Activated CD4-positive, CD25-positive, alpha-beta regulatory T cell treated with anti-CD3 and anti-CD28 coated beads, Interleukin-2, amount 50 U/mL, for 24 hours (primary cell): ENCODE data around the gene GMEB2.

Source experiments
- ATAC-seq, 2 donors: fragments of 150-1000 bp; cut with Tn5 transposase; one replicate each; pipeline ENCODE4 v1.10.0; 2021; ENCODE audit warnings: mild to moderate bottlenecking in 1 of 2, moderate library complexity in 1 of 2

Gene GMEB2

DNA sequence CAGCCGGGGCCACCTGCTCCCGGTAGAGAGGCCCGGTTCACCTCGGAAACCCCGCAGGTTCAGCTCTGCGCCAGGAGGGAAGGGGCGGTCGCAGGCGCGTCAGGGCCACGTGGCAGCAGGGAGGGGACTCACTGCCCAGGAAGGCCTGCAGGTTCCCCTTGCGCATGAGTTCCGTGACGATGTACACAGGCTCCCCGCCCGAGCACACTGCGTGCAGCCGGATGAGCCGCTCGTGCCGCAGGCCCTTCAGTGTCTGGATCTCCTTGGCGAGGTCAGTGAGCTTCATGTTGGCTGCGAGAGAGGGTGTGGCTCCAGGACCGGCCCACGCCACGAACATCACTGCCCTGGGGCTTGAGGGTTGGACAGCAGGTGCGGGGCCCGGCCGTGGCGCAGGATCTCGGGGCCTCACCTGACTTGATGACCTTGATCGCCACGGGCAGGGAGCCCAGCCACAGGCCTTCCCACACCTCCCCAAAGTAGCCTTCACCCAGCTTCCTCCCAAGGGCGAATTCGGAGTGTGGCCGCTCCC lies 84.8 kb downstream of the GMEB2 start:
- no peak for ATAC-seq

DNA sequence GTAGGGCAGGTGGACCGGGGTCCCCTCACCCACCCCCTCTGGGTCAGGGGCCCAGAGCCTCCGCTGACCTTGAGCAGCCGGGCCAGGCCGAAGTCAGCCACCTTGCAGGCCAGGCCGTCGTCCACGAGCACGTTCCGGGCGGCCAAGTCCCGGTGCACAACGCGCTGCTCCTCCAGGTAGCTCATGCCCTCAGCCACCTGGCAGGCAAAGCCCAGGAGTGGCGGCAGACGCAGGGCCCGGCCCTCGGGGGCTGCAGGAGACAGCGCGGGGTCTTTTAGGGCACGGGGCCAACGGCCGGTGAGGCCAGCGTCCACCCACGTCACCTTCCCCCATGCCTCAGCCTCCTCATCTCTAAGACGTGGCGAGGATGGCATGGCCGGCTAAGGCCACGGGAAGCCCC lies 85.5 kb downstream of the GMEB2 start:
- no peak for ATAC-seq

DNA sequence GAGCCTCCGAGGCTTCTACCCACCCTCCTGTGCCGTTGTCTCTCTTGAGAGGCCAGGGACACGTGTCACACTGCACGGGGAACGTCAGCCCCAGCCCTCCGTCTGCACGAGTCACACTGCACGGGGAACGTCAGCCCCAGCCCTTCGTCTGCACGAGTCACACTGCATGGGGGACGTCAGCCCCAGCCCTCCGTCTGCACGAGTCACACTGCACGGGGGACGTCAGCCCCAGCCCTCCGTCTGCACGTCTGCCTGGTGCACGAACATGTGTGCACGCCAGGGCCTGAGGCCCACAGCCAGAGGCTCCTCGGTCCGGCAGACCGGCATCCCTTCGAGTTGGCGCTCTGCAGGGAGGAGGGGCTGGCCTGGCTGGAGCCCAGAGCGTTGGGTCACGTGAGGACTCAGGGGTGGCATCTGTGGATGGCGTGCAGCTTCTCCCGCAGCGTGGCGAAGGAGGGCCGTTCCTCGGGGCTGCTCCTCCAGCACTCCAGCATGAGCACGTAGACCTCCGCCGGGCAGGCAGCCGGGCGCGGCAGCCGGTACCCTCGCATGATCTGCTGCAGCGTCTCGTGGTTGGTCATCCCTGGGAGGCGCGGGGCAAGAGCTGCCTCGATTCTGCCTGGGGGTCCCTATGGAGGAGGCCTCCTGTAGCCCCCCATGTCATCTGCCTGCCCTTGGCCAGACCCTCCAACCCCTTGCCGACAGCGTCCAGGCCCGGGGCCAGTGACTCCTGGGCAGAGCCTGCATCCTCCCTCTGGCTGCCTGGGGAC lies 86.3 kb downstream of the GMEB2 start:
- no peak for ATAC-seq

DNA sequence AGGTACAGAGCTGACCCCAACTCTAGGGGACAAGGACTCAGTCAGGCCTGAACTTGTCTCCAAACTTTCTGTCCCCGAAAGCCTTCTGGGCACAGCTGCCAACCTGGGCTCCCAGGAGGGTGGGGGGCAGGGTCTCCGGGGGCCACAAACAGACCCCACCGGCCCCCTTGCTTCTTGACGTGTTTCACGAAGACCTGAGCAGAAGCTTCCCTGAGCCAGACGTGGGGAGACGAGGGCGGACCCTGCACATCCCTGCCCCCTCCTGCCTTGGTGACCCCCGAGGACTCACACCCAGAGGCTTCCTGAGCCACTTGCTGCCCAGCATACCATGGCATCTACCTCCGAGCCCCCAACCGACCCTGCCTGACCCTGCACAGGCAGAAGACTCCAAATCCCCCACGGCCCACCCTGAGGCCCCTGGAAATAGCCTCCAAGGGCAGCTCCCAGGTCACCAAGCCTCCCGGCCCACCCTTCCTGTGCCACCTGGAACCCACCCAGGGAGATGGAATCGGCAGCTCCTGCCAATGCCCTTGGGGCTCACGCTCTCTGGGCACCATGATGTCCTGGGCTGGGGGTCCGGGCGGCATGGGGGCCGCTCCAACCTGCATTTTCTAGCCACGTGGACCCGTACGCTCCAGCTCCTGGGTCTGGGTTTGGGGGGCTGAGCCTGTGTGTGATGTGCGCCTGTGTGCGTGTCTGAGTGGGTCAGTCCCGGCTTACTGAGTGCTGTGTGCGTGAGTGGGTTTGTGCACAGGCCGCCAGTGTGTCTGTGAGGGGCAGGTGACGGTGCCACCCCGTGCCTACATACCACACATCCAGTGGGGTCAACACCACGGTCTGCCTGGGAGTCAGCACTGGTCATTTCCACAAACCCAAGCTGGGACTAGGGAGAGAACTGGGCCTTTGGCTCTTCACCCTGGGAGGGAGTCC lies 87.2 kb downstream of the GMEB2 start:
- no peak for ATAC-seq

DNA sequence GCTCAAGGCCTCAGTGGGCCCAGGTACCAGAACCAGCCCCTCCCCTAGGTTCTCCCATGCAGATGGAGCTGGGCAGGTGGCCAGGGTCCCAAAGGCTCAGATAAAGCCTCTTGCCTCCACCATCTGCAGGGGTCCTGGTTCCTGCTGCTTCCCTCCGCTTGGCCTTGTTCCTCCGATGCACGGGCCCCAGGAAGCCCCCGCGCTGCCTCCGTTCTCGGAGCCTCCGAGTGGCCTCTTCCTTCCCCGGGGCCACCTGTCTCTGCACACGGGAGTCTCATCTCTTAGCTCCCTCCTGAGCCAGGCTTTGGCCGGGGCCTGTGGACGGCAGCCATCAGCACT lies 87.8 kb downstream of the GMEB2 start:
- ATAC-seq, result no peak

DNA sequence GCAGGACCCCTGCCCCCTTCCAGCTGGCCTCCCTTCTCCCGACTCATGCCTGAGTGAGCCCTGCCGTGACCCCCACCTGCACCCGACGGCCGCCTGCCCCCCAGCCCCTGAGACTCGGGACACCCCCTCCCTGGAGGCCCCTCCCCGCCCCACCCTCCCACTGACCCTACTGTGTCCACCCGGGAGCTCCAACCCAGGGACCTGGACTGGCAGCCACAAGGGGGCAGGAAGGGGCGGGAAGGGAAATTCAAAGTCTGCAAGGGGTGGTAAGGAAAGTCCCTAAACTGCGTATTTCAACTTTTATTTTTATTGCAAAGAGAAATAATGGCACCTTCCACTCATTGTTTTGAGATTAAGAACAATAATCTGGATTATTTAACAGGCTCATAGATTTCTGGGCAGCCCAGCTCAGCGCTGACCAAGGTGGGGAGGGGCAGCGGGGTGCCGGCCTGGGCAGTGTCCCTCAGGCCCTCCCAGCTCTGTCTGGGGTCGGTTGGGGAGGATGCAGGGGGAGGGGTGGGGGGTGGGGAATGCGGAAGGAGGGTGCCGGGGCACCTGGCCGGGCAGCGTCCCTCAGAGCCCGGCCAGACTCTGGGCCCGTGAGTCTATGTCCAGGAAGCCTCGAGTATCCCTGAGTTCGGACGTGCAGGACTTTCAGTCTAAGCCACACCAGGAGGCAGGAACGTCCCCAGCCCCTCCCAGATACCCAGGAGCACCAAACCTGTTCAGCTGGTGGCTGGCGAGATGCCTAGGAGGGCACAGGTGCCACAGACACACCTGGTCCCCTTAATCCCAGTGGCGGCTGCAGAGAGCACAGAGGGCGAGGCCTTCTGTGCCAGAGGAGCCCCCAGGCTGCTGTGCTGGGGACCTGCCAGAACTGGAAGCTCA lies 88.5 kb downstream of the GMEB2 start:
- peak in 1 of 2 donors; percentile 0 for ATAC-seq
